Measurements from ENCODE around the gene TFF2.

TFF2 gene

DNA sequence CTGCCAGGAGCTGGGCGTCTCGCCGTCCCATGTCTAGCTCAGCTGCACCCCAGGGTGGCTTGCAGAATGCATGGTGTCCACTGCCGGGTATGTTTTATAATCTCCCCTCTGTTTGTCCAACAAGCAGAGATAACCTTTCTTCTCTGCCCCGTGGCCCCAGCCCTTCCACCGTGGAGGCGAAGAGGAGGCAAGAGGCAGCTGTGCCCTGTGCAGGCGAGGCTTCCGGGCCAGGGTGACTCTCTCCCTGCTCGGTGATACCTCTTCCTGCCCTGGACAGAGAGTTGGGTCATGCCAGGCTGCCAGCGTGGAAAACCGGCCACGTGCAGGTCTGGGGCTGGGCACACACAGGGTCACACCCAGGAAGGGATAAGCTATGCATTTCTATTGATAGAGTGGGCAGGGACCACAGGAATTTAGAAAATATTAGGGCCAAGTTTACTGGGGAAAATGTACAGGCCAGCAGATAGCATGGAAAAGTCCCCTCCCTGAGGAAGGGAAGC, at the start of gene TFF2:
Gene TFF2, minus strand, starts transcription at position 68 of the 500 bp plus-strand sequence. Its CDS starts 37 bp downstream, at position 31.
- DNase-seq (ENCODE audit: low spot score): no peak

- DNase-seq (ENCODE audit: low spot score): no peak
Observed at GRCh38 chr21:42400525-42400924, 49.7 kb upstream of the TFF2 start.

- no peak for DNase-seq (ENCODE audit: low spot score)
Observed at GRCh38 chr21:42398436-42399028, 47.7 kb upstream of the TFF2 start.

DNA sequence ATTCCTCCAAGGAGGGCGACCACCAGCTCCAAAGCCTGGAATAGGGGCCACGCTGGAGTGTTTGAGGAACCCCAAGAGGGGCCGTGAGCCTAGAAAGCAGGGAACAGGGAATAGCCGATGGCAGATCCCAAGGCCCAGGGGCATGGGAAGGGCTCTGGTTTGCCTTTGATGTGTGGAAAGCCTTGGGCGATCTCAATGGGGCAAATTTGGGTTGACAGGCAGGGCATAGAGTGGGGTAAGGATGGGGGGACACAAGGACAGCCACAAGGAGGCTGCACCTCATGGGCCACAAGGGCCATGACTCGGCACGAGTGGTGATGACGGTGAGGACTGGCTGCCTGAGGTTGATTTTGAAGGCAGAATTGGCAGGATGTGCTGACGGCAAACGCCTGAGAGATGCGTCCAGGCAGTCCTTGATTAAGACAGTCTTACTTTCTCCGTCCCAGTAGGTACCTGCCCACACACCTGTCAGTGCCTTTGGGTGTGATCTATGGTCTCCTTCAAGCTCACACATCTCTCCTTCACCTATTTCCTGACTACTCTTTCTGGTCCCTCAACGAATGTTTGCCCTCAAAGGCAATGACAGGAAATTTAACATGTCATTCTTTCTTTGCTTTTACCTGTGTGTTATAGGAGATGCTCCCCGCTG, 47.1 kb upstream of the TFF2 start:
- no peak for DNase-seq (ENCODE audit: low spot score)

GRCh38 chr21:42396799-42397745, 46.3 kb upstream of the TFF2 start:
- no peak for DNase-seq (ENCODE audit: low spot score)

DNA sequence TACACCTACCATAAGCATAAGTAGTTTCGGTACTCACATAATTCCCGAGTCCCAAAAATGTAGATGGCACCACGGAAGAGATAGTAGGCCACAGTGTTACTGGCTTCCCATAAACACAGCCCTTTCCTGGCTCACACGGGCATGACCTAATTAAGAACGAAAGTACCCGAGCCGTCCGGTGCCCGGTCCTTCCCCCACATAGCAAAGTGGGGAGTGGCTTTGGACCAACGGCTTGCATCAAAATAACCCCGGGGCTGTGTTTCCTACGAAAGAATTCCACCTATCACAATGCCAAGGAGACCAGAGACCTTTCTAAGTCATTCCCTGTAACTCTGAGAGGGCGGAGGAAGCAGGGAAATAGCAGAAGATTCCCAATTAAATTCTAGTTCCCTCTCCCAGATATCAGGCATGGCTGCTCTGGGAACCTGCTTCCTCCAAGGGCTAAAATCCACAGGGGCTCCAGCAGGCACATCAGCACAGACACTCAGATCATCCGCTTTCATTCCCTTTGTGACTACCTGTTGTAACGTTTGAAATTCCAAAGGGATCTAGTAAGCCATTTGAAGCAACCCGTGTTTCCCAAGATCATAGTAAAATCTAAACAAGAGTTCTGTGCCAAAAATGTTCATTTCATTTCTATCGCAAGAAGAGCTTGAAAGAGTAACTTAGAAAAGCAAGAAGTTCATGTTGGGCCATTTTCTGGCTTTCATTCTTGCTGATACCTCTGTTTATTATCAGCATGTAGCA, 45.3 kb upstream of the TFF2 start, which contains the start of gene TMPRSS3:
Gene TMPRSS3, minus strand, starts transcription at position 148 of the 747 bp plus-strand sequence. CDS start 635 bp downstream, outside the sequence.
- no peak for DNase-seq (ENCODE audit: low spot score)

- DNase-seq (ENCODE audit: low spot score): no peak
Observed at GRCh38 chr21:42395302-42395701, 44.5 kb upstream of the TFF2 start.

GRCh38 chr21:42393443-42393950, 42.7 kb upstream of the TFF2 start:
- DNase-seq (ENCODE audit: low spot score): no peak

- no peak for DNase-seq (ENCODE audit: low spot score)
Observed at GRCh38 chr21:42392731-42393442, 42.1 kb upstream of the TFF2 start.

DNA sequence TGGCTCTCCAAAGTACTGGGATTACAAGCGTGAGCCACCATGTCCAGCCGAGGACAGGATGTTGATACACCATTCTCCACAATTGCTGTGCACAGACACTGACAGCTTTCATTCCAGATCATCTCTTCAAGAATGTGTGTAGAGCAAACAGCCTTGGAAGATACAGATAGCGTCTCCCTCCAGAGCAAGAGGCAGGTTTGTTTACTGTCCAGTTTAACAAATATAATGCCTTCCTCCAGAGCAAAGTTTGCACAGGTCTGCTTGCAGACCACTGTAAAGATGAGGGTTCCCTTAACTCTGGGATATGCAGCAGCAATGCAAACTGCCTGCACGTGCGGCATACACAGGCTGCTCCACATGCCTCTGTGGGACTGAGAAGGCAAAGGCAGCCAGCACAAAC, 40.5 kb upstream of the TFF2 start:
- no peak for DNase-seq (ENCODE audit: low spot score)

GRCh38 chr21:42390696-42391095, 39.9 kb upstream of the TFF2 start:
- DNase-seq (ENCODE audit: low spot score): no peak

- DNase-seq (ENCODE audit: low spot score): no peak
Observed at GRCh38 chr21:42390193-42390592, 39.4 kb upstream of the TFF2 start.

DNA sequence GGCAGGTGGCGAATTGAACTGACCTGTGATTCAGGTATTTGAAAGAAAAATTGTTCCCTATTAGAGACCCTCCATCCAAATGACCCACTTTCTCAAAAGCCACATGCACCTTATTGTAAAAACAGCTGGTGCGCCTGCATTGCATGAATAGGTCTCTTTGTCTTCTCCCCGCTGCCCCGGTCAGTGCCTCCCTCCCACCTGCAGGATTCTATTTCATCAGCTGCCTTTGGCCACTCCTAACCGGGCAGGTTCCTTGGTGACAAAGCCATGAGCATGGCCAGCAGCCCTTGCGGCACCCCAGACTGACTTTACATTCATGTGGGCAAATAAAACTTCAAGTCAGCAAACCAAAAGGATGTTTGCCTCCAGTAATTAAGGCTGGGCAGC, 38.6 kb upstream of the TFF2 start:
- DNase-seq (ENCODE audit: low spot score): no peak

DNA sequence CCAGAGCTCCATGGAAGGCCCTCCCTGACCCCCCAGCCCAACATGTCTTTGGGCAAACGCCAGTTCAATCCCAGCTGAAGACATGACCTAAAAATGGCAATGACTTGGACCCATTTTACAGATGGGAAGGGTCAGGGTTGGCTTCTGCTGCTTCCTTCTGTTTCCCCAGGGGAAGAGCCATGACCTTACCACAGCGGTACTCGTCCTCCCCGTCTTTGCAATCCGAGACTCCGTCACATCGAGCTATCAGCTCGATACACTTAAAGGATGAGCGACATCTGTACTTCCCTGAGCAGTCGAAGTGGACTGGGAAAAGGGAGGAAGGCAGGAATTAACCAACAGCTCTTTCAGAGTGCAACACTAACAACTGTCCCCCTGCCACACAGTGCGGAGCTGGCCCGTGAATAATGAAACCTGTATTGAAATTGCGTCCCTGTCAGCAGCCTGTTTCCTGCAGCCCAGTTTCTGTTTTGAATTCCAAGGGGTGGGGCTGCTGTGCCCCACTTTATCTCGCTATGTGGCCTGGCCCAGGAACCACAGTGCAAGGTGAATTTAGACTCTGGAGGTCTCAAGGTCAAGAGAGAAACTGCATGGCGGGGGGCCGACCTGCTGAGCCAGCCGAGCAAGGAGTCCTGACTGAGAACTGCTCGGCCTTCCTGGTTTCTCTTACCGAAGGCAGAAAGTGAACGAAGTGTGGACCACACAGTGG, 38.1 kb upstream of the TFF2 start:
- no peak for DNase-seq (ENCODE audit: low spot score)

DNA sequence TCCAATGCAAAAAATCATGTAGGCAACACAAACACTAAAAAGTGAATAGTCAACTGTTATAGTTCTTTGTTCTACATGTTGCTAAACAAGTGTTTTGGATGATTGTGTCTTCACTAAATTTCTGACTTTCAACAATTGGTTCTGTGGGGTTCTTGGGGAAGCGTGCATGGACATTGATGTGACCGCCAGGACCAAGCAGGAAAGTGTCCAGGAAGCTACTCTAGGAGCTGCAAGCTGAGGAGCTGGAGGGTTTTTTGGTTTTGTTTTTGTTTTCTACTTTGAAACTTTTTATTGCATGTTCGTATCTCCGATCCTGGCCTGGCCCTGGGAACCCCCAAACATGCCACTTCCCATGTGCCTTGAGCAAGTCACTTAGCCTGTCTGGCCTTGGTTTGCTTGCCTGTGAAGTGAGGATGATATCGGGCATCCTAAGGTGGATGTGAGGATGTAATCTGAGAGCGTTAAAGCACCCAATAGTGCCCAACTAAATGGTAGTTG, 37.1 kb upstream of the TFF2 start:
- DNase-seq (ENCODE audit: low spot score): no peak

GRCh38 chr21:42387164-42387563, 36.4 kb upstream of the TFF2 start:
- DNase-seq (ENCODE audit: low spot score): no peak

DNA sequence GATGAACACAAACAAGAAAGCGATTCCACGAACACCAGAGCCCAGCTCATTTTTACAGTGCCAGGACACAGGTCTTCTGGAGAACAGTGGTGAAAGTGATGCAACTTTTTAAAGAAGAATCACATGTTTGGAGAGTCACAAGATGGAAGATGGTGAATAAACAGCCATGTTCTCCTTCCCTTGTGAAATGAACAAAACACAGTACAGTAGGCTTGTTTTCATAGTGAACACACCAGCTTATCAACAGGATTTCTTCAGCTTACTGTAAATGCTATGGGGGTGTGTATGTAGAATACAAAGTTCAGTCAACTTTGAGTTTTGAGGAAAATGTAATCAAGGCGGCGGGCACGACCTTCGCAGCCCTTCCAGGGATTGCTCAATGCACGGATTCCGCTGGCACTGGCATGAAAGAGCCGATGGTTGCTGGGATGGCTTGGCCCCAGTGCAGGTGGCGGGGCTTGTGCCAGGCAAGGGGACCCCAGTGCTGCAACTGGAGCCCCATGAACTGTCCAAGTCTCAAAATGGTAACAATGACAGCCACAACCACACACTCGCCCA, 35.3 kb upstream of the TFF2 start:
- no peak for DNase-seq (ENCODE audit: low spot score)

DNA sequence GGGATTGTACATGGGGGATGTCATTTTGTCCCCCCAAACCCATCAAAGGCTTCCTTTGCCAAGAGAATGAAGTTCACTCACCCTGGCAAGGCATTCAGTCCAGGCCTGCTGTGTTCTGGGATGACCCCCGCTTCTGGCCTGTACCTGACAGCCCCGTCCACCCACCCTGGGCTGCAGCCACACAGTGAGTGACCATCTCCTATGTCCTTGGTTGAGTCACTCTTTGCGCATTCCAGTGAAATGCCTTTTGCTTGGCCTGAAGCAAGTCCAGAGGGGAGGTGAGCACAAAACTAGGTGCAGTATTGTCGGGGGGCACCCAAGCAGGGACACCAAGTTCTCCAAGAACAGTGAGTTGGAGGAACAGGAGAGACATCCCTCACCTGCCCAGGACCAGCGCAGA, 34.8 kb upstream of the TFF2 start:
- DNase-seq (ENCODE audit: low spot score): no peak

- DNase-seq (ENCODE audit: low spot score): no peak
Observed at GRCh38 chr21:42384989-42385388, 34.2 kb upstream of the TFF2 start.

Measured in cerebellar cortex (tissue), 1 donor.